Astrocyte (in vitro differentiated cells and primary cell): ENCODE measurements around the gene CKMT2. TPM values are rescaled to one million over a fixed set of nuclear protein-coding genes. Genes with fewer than 3 reads are reported as not detected.

Source experiments
- DNase-seq: peaks from one replicate; pipeline ENCODE4 v3.0.0-alpha.2; 2010; ENCODE audit warnings: low read depth
- FAIRE-seq: peaks from 2 replicates; lab custom pipeline; 2011; peaks lifted over from hg19 to GRCh38; lab: Jason Lieb, UNC
- H2AFZ ChIP-seq: 2 replicates; pipeline ENCODE4 v1.6.0; 2012; ENCODE audit warnings: low read depth, low read length, inconsistent platforms
- H3K27ac ChIP-seq: 2 replicates; pipeline ENCODE4 v1.5.1; 2011; ENCODE audit warnings: low read depth, low read length, inconsistent platforms
- H3K27me3 ChIP-seq: 2 replicates; pipeline ENCODE4 v1.6.0; 2011; ENCODE audit warnings: low read length, inconsistent platforms; ENCODE audit not compliant: insufficient read depth
- H3K36me3 ChIP-seq: 2 replicates; pipeline ENCODE4 v1.5.1; 2011; ENCODE audit warnings: low read length, inconsistent platforms; ENCODE audit not compliant: insufficient read depth
- H3K4me1 ChIP-seq: 2 replicates; pipeline ENCODE4 v1.5.1; 2011; ENCODE audit warnings: low read length, inconsistent platforms; ENCODE audit not compliant: insufficient read depth
- H3K4me2 ChIP-seq: 2 replicates; pipeline ENCODE4 v1.6.0; 2012; ENCODE audit warnings: low read length, inconsistent platforms
- H3K4me3 ChIP-seq: 2 replicates; pipeline ENCODE4 v1.5.1; 2011; ENCODE audit warnings: low read depth, mild to moderate bottlenecking, low read length, inconsistent platforms; ENCODE audit not compliant: insufficient read depth
- H3K79me2 ChIP-seq: 2 replicates; pipeline ENCODE4 v1.6.0; 2012; ENCODE audit warnings: mild to moderate bottlenecking, low read length, inconsistent platforms; ENCODE audit not compliant: insufficient read depth
- H3K9ac ChIP-seq: 2 replicates; pipeline ENCODE4 v1.6.0; 2012; ENCODE audit warnings: mild to moderate bottlenecking, low read length, inconsistent platforms
- H3K9me3 ChIP-seq: 2 replicates; pipeline ENCODE4 v1.5.1; 2012; ENCODE audit warnings: low read depth, mild to moderate bottlenecking, low read length, inconsistent platforms; ENCODE audit not compliant: insufficient read depth
- H4K20me1 ChIP-seq: 2 replicates; pipeline ENCODE4 v1.6.0; 2012; ENCODE audit warnings: low read length, inconsistent platforms; ENCODE audit not compliant: insufficient read depth
- H3K27ac Mint-ChIP-seq: one replicate; pipeline ENCODE4 v1.8.0; 2021; ENCODE audit warnings: mild to moderate bottlenecking, mixed read lengths; ENCODE audit not compliant: unreplicated experiment
- H3K27me3 Mint-ChIP-seq: one replicate; pipeline ENCODE4 v1.8.0; 2021; ENCODE audit warnings: low read depth, mixed read lengths; ENCODE audit not compliant: unreplicated experiment
- H3K36me3 Mint-ChIP-seq: one replicate; pipeline ENCODE4 v1.8.0; 2021; ENCODE audit warnings: low read depth, mixed read lengths; ENCODE audit not compliant: unreplicated experiment
- H3K4me1 Mint-ChIP-seq: one replicate; pipeline ENCODE4 v1.8.0; 2021; ENCODE audit warnings: low read depth, mixed read lengths; ENCODE audit not compliant: unreplicated experiment
- H3K4me3 Mint-ChIP-seq: one replicate; pipeline ENCODE4 v1.8.0; 2021; ENCODE audit warnings: mild to moderate bottlenecking, moderate library complexity, mixed read lengths; ENCODE audit not compliant: unreplicated experiment
- H3K9me3 Mint-ChIP-seq: one replicate; pipeline ENCODE4 v1.8.0; 2021; ENCODE audit warnings: mild to moderate bottlenecking, mixed read lengths; ENCODE audit not compliant: unreplicated experiment
- EZH2 ChIP-seq: IDR thresholded peaks from 2 replicates; pipeline ENCODE4 v1.6.1; 2012; ENCODE audit warnings: mild to moderate bottlenecking, low read length, inconsistent platforms; ENCODE audit not compliant: insufficient read depth
- total RNA-seq: library from RNA; stranded (reverse); gene quantifications from 2 replicates; pipeline ENCODE4 v1.2.1, GENCODE V29; 2021
- TF ChIP-seq, protein P1 (sequence below): IDR thresholded peaks from 2 replicates; pipeline ENCODE4 v1.5.1; 2011; ENCODE audit warnings: low read depth, mild to moderate bottlenecking, inconsistent platforms, low read length, moderate library complexity; ENCODE audit not compliant: insufficient read depth

The CKMT2 gene
- total RNA-seq, 1 donor from 2014 or later = 0.18 TPM

DNA sequence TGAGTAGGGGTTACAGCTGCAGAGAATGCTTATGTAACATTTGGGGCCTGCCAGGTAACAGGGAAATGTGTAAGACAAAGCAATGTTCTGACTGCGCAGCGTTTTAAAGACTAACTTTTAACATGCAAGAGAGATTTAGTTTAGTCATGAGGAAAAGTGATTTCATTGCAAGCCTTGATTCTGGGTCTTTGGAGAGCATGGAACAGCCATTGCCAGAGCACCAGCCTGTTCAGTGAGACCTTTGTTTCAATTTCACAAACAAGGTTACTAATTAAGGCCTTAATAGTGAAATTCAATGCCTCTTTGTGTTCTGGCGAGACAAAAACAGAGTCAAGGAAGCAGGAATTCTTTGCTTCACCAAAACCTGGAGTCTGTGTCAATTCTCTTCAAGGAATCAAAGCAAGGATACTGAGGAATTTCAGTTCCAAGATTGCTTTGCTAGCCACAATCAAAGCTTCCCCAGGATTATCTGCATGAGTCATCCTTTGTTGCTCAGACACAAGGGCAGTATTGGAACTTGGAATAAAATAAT, 14.4 kb downstream of the CKMT2 start:
- Mint-ChIP-seq H3K9me3 (no peaks in the 10 kb centered on the region), H3K36me3 (peaks cover 2% of the 10 kb centered on the region), H3K4me3 (no peak overlapping the region), H3K27ac (peak overlapping the region; percentile 48), H3K4me1 (peaks cover 37% of the 10 kb centered on the region), H3K27me3 (no peaks in the 10 kb centered on the region)
- Histone ChIP-seq H3K79me2 (no peaks in the 10 kb centered on the region), H3K27ac (no peak overlapping the region), H3K4me3 (no peak overlapping the region), H3K27me3 (no peaks in the 10 kb centered on the region), H3K4me2 (peak overlapping the region; percentile 57), H3K4me1 (peaks cover 14% of the 10 kb centered on the region), H3K9ac (peak overlapping the region; percentile 23), H4K20me1 (no peaks in the 10 kb centered on the region), H2AFZ (no peak overlapping the region), H3K9me3 (no peaks in the 10 kb centered on the region), H3K36me3 (no peaks in the 10 kb centered on the region)
- DNase-seq (peak; percentile 77), FAIRE-seq (no peak)
- TF ChIP-seq EZH2 = no peak
- TF ChIP-seq, protein P1, sequence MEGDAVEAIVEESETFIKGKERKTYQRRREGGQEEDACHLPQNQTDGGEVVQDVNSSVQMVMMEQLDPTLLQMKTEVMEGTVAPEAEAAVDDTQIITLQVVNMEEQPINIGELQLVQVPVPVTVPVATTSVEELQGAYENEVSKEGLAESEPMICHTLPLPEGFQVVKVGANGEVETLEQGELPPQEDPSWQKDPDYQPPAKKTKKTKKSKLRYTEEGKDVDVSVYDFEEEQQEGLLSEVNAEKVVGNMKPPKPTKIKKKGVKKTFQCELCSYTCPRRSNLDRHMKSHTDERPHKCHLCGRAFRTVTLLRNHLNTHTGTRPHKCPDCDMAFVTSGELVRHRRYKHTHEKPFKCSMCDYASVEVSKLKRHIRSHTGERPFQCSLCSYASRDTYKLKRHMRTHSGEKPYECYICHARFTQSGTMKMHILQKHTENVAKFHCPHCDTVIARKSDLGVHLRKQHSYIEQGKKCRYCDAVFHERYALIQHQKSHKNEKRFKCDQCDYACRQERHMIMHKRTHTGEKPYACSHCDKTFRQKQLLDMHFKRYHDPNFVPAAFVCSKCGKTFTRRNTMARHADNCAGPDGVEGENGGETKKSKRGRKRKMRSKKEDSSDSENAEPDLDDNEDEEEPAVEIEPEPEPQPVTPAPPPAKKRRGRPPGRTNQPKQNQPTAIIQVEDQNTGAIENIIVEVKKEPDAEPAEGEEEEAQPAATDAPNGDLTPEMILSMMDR = no peak

DNA sequence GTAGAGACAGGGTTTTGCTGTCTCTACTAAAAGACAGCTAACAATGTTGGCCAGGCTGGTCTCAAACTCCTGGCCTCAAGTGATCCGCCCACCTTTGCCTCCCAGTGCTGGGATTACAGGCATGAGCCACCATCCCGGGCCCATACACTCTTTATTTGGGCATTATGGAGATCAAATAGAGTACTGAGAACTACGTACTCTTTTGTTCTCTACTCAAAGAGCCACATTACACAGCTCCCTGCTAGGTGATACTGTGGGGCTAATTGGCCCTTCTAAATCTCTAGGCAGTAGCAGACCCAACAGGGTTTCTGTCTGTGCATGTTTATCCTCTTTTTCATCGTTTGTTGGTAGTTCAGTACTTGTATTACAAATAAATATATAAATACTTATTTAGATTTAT, 16.1 kb downstream of the CKMT2 start:
- H3K27ac ChIP-seq = no peak overlapping the region
- Mint-ChIP-seq H3K9me3 (no peaks in the 10 kb centered on the region), H3K27me3 (no peaks in the 10 kb centered on the region), H3K36me3 (peaks cover 6% of the 10 kb centered on the region), H3K4me3 (no peak overlapping the region), H3K4me1 (peaks cover 30% of the 10 kb centered on the region), H3K27ac (no peak overlapping the region)
- peaks cover 14% of the 10 kb centered on the region for H3K4me1 ChIP-seq
- H2AFZ ChIP-seq = no peak overlapping the region
- no peak overlapping the region for H3K4me2 ChIP-seq
- no peaks in the 10 kb centered on the region for H4K20me1 ChIP-seq
- TF ChIP-seq, protein P1 = no peak
- TF ChIP-seq EZH2 = no peak
- no peak overlapping the region for H3K4me3 ChIP-seq
- DNase-seq = no peak
- no peaks in the 10 kb centered on the region for H3K27me3 ChIP-seq
- H3K9ac ChIP-seq = no peak overlapping the region
- no peak for FAIRE-seq
- H3K9me3 ChIP-seq = no peaks in the 10 kb centered on the region
- no peaks in the 10 kb centered on the region for H3K36me3 ChIP-seq
- H3K79me2 ChIP-seq = no peaks in the 10 kb centered on the region

DNA sequence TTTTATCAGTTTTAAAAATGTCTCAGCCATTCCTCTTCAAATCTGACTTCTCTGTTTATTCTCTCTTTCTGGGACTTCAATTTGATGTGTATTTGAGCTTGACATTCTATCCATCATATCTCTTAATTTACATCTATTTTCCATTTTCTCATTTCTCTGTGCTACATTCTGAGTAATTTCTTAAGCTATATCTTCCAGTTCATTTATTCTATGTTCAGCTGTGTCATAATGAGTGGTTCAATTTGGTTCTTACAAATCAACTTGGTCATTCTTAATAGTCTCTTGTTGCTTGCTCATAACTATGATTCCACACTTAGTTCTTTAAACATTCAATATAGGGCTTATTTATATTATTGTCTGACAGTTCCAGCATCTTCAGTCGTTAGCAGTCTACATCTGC, 16.9 kb downstream of the CKMT2 start:
- H3K27me3 ChIP-seq = no peaks in the 10 kb centered on the region
- FAIRE-seq = no peak
- Mint-ChIP-seq H3K4me1 (peaks cover 30% of the 10 kb centered on the region), H3K9me3 (no peaks in the 10 kb centered on the region), H3K4me3 (no peak overlapping the region), H3K36me3 (peaks cover 6% of the 10 kb centered on the region), H3K27me3 (no peaks in the 10 kb centered on the region), H3K27ac (no peak overlapping the region)
- no peak for DNase-seq
- no peaks in the 10 kb centered on the region for H3K9me3 ChIP-seq
- H2AFZ ChIP-seq = no peak overlapping the region
- peaks cover 14% of the 10 kb centered on the region for H3K4me1 ChIP-seq
- H4K20me1 ChIP-seq = no peaks in the 10 kb centered on the region
- no peak overlapping the region for H3K4me3 ChIP-seq
- TF ChIP-seq, protein P1 = no peak
- no peak for TF ChIP-seq EZH2
- H3K36me3 ChIP-seq = no peaks in the 10 kb centered on the region
- H3K27ac ChIP-seq = no peak overlapping the region
- H3K4me2 ChIP-seq = no peak overlapping the region
- no peaks in the 10 kb centered on the region for H3K79me2 ChIP-seq
- H3K9ac ChIP-seq = no peak overlapping the region
